H1 (cell line): ENCODE measurements around the gene PPP1R14C. TPM values are rescaled to one million over a fixed set of nuclear protein-coding genes. Genes with fewer than 3 reads are reported as not detected.

Source experiments
- CTCF ChIA-PET: fragments of 300-600 bp; sonication (Branson Sonifier 250); formaldehyde crosslinking; loops from one replicate; lab custom pipeline; 2021; ENCODE audit not compliant: partially characterized antibody; lab: Charles Lee
- POLR2A ChIA-PET: fragments of 300-600 bp; sonication (Branson Sonifier 250); formaldehyde crosslinking; loops from one replicate; lab custom pipeline; 2021; ENCODE audit warnings: inconsistent platforms; ENCODE audit not compliant: partially characterized antibody; lab: Charles Lee
- DNase-seq, 2 experiments: peaks; one replicate each; pipeline versions ENCODE4 v3.0.0 to v3.0.0-alpha.2; 2010 to 2022; ENCODE audit warnings: low spot score in 2 of 2, low read depth in 1 of 2, mixed read lengths in 1 of 2
- FAIRE-seq: peaks from 2 replicates; lab custom pipeline; 2011; peaks lifted over from hg19 to GRCh38; lab: Jason Lieb, UNC
- H2AFZ ChIP-seq: 2 replicates; pipeline ENCODE4 v1.8.1; 2012; ENCODE audit warnings: low read length, inconsistent platforms
- H2AK5ac ChIP-seq: 2 replicates; pipeline ENCODE4 v1.6.1; 2013; ENCODE audit warnings: low read depth, low read length
- H2BK120ac ChIP-seq: replicated peaks from 2 replicates; pipeline ENCODE3; 2013; ENCODE audit warnings: low read depth, low read length, inconsistent platforms
- H2BK12ac ChIP-seq: 2 replicates; pipeline ENCODE4 v1.6.1; 2013; ENCODE audit warnings: low read depth, low read length
- H2BK15ac ChIP-seq: 2 replicates; pipeline ENCODE4 v1.6.1; 2013; ENCODE audit warnings: low read length
- H2BK20ac ChIP-seq: 2 replicates; pipeline ENCODE4 v1.6.1; 2013; ENCODE audit warnings: low read length
- H2BK5ac ChIP-seq: 2 replicates; pipeline ENCODE4 v1.6.1; 2013; ENCODE audit warnings: low read depth, low read length
- H3K14ac ChIP-seq: 2 replicates; pipeline ENCODE4 v1.6.1; 2013; ENCODE audit warnings: inconsistent platforms; ENCODE audit not compliant: insufficient read length
- H3K18ac ChIP-seq: 2 replicates; pipeline ENCODE4 v1.6.1; 2013; ENCODE audit warnings: low read length; ENCODE audit errors: extremely low read depth
- H3K23ac ChIP-seq: 2 replicates; pipeline ENCODE4 v1.6.1; 2013; ENCODE audit warnings: inconsistent platforms; ENCODE audit not compliant: insufficient read length
- H3K23me2 ChIP-seq: 2 replicates; pipeline ENCODE4 v1.6.1; 2013; ENCODE audit warnings: low read depth, low read length
- H3K27ac ChIP-seq: 2 replicates; pipeline ENCODE4 v1.6.1; 2011; ENCODE audit warnings: low read depth, low read length, inconsistent platforms
- H3K27me3 ChIP-seq, 4 experiments: replicated peaks in 1 of 4; 1 replicate in 1 of 4; 2 replicates in 3 of 4; pipeline versions ENCODE4 v1.6.1 to v1.8.1; 2011 to 2013; ENCODE audit warnings: low read length in 3 of 4, mild to moderate bottlenecking in 3 of 4, inconsistent platforms in 2 of 4, mixed read lengths in 2 of 4, moderate library complexity in 1 of 4; ENCODE audit not compliant: control insufficient read depth in 3 of 4, insufficient read depth in 3 of 4; ENCODE audit errors: extremely low read depth in 1 of 4
- H3K36me3 ChIP-seq, 4 experiments: 2 replicates each; pipeline versions ENCODE4 v1.6.1 to v1.8.1; 2011 to 2013; ENCODE audit warnings: mild to moderate bottlenecking in 4 of 4, low read length in 3 of 4, moderate library complexity in 2 of 4, control low read depth in 1 of 4, inconsistent platforms in 1 of 4; ENCODE audit not compliant: insufficient read depth in 4 of 4, control insufficient read depth in 2 of 4
- H3K4ac ChIP-seq: replicated peaks from 2 replicates; pipeline ENCODE3; 2013; ENCODE audit warnings: low read length, low read depth, mixed read lengths, inconsistent platforms; ENCODE audit not compliant: insufficient read length
- H3K4me1 ChIP-seq, 4 experiments: replicated peaks in 1 of 4; 1 replicate in 1 of 4; 2 replicates in 3 of 4; pipeline versions ENCODE4 v1.6.1 to v1.8.1; 2011 to 2013; ENCODE audit warnings: low read length in 3 of 4, inconsistent platforms in 2 of 4, mixed read lengths in 1 of 4; ENCODE audit not compliant: insufficient read depth in 4 of 4, control insufficient read depth in 3 of 4
- H3K4me2 ChIP-seq, 2 experiments: 2 replicates each; pipeline versions ENCODE4 v1.6.1 to v1.8.1; 2011 to 2013; ENCODE audit warnings: low read depth in 2 of 2, low read length in 2 of 2, control low read depth in 1 of 2, inconsistent platforms in 1 of 2, mild to moderate bottlenecking in 1 of 2; ENCODE audit not compliant: insufficient read depth in 1 of 2
- H3K4me3 ChIP-seq, 4 experiments: fragments of 200-600, 300-600 bp in 1 of 4; sonication (generic), shearing (Covaris generic), sonication (Bioruptor Twin) in 1 of 4; 2 replicates each; pipeline versions ENCODE4 v1.5.1 to v1.8.1; 2011 to 2016; ENCODE audit warnings: low read length in 4 of 4, low read depth in 3 of 4, control low read depth in 2 of 4, inconsistent platforms in 2 of 4, mild to moderate bottlenecking in 2 of 4, mixed read lengths in 1 of 4, moderate library complexity in 1 of 4; ENCODE audit not compliant: insufficient read depth in 2 of 4; ENCODE audit errors: extremely low read depth in 1 of 4
- H3K56ac ChIP-seq: replicated peaks from 2 replicates; pipeline ENCODE3; 2013; ENCODE audit warnings: low read depth, mild to moderate bottlenecking, mixed read lengths, low read length, inconsistent platforms; ENCODE audit not compliant: insufficient read length
- H3K79me1 ChIP-seq: 2 replicates; pipeline ENCODE4 v1.6.1; 2013; ENCODE audit warnings: low read depth, low read length, control low read depth
- H3K79me2 ChIP-seq, 2 experiments: 2 replicates each; pipeline versions ENCODE4 v1.6.1 to v1.8.1; 2012 to 2013; ENCODE audit warnings: low read length in 2 of 2, mild to moderate bottlenecking in 2 of 2, inconsistent platforms in 1 of 2; ENCODE audit not compliant: insufficient read depth in 2 of 2, control insufficient read depth in 1 of 2
- H3K9ac ChIP-seq, 4 experiments: replicated peaks in 1 of 4; 1 replicate in 1 of 4; 2 replicates in 3 of 4; pipeline versions ENCODE4 v1.6.1 to v1.8.1; 2011 to 2013; ENCODE audit warnings: low read depth in 3 of 4, low read length in 3 of 4, control low read depth in 2 of 4, mild to moderate bottlenecking in 2 of 4, moderate library complexity in 2 of 4, inconsistent platforms in 1 of 4; ENCODE audit errors: extremely low read depth in 1 of 4
- H3K9me3 ChIP-seq, 2 experiments: 2 replicates each; pipeline versions ENCODE4 v1.6.1 to v1.8.1; 2012 to 2013; ENCODE audit warnings: mild to moderate bottlenecking in 2 of 2, moderate library complexity in 2 of 2, control low read depth in 1 of 2, inconsistent platforms in 1 of 2, low read depth in 1 of 2, low read length in 1 of 2, mixed read lengths in 1 of 2; ENCODE audit not compliant: insufficient read depth in 2 of 2
- H4K20me1 ChIP-seq, 2 experiments: replicated peaks in 1 of 2; 2 replicates each; pipeline versions ENCODE3 to v1.8.1; 2011 to 2013; ENCODE audit warnings: inconsistent platforms in 2 of 2, low read length in 2 of 2, mild to moderate bottlenecking in 1 of 2; ENCODE audit not compliant: insufficient read depth in 2 of 2, control insufficient read depth in 1 of 2
- H4K5ac ChIP-seq: 2 replicates; pipeline ENCODE4 v1.6.1; 2013; ENCODE audit warnings: low read length, low read depth, mixed read lengths, inconsistent platforms; ENCODE audit not compliant: insufficient read length
- H4K8ac ChIP-seq: 2 replicates; pipeline ENCODE4 v1.8.0; 2013; ENCODE audit warnings: mild to moderate bottlenecking, moderate library complexity, low read length, inconsistent platforms; ENCODE audit not compliant: insufficient read depth; ENCODE audit errors: extremely low read depth
- H4K91ac ChIP-seq: replicated peaks from 2 replicates; pipeline ENCODE3; 2013; ENCODE audit warnings: low read length, mixed read lengths, inconsistent platforms; ENCODE audit not compliant: insufficient read length
- CBX5 ChIP-seq: fragments of 300-800, 300-1000 bp; sonication (generic); IDR thresholded peaks from 2 replicates; pipeline ENCODE4 v1.7.1; 2016; ENCODE audit warnings: antibody characterized with exemption, low read length, low read depth
- CTBP2 ChIP-seq: IDR thresholded peaks from 2 replicates; pipeline ENCODE4 v1.7.0; 2011; ENCODE audit warnings: borderline replicate concordance, mild to moderate bottlenecking, moderate library complexity, mixed read lengths, low read length; ENCODE audit not compliant: insufficient read depth, insufficient read length
- EZH2 ChIP-seq: fragments of 200-600 bp; sonication (generic); IDR thresholded peaks from 2 replicates; pipeline ENCODE4 v1.7.1; 2012; ENCODE audit warnings: low read depth, mild to moderate bottlenecking, moderate library complexity, low read length, inconsistent platforms; ENCODE audit not compliant: severe bottlenecking
- HDAC2 ChIP-seq, 2 experiments: fragments of 300-600 bp in 1 of 2; sonication (generic) in 1 of 2; IDR thresholded peaks; 2 replicates each; pipeline ENCODE4 v1.6.1; 2011 to 2012; ENCODE audit warnings: low read depth in 2 of 2, low read length in 2 of 2, mild to moderate bottlenecking in 2 of 2, moderate library complexity in 2 of 2, borderline replicate concordance in 1 of 2, inconsistent platforms in 1 of 2
- HDAC6 ChIP-seq: IDR thresholded peaks from one replicate; pipeline ENCODE4 v1.7.1; 2012; ENCODE audit warnings: low read depth, mild to moderate bottlenecking, inconsistent platforms, low read length, moderate library complexity
- JUND ChIP-seq: IDR thresholded peaks from 2 replicates; pipeline ENCODE4 v1.6.1; 2011; ENCODE audit warnings: mild to moderate bottlenecking, improper control_type of control experiment, low read length
- SAP30 ChIP-seq: fragments of 300-600 bp; sonication (generic); IDR thresholded peaks from 2 replicates; pipeline ENCODE4 v1.7.1; 2012; ENCODE audit warnings: low read length, moderate library complexity, mild to moderate bottlenecking, inconsistent platforms; ENCODE audit not compliant: insufficient read depth, insufficient replicate concordance
- SIN3A ChIP-seq, 2 experiments: IDR thresholded peaks in 1 of 2; conservative IDR thresholded peaks in 1 of 2; 2 replicates each; pipeline ENCODE4 v1.6.1; 2011 to 2012; ENCODE audit warnings: low read length in 2 of 2, improper control_type of control experiment in 1 of 2, low read depth in 1 of 2, mild to moderate bottlenecking in 1 of 2
- SP2 ChIP-seq: IDR thresholded peaks from 2 replicates; pipeline ENCODE4 v1.6.1; 2012; ENCODE audit warnings: mild to moderate bottlenecking, low read length, inconsistent platforms
- WGBS, 2 experiments: shearing (Covaris generic) in 1 of 2; methylation state at CpG; one replicate each; pipeline versions ENCODE4 v1.1.6 to v1.1.7; 2013 to 2015; ENCODE audit warnings: low lambda C conversion rate in 2 of 2, mixed read lengths in 2 of 2, inconsistent platforms in 1 of 2, low coverage in 1 of 2, missing lambda C conversion rate in 1 of 2; ENCODE audit not compliant: insufficient replicate concordance in 2 of 2, insufficient coverage in 1 of 2, insufficient read length in 1 of 2; ENCODE audit errors: extremely low coverage in 1 of 2, missing lambda C conversion rate in 1 of 2; 5-methylcytosine and 5-hydroxymethylcytosine counted together
- polyA plus RNA-seq, 7 experiments: library from polyadenylated mRNA; depleted of rRNA in 3 of 7; stranded (reverse) in 5 of 7; unstranded in 2 of 7; fragments of >200 nt in 5 of 7; fragments of 200-250 nt in 2 of 7; gene quantifications; 1 replicate in 5 of 7; 2 replicates in 1 of 7; 4 replicates in 1 of 7; pipeline versions ENCODE4 v1.2.1 to v1.2.3, GENCODE V29; 2011 to 2013; ENCODE audit warnings: missing spikeins in 2 of 7, mixed read lengths in 2 of 7
- total RNA-seq: library from RNA; stranded (reverse); fragmentation: NEBNext Ultra II Directional; extraction: Animal tissue kit (Norgen Biotek cat#: 25700); gene quantifications from 2 replicates; pipeline ENCODE4 v1.2.1, GENCODE V29; 2021
- TF ChIP-seq, protein P1 (sequence below): IDR thresholded peaks from 2 replicates; pipeline ENCODE4 v1.6.1; 2012; ENCODE audit warnings: inconsistent platforms
- TF ChIP-seq, protein P2 (sequence below): IDR thresholded peaks from 2 replicates; pipeline ENCODE4 v1.6.1; 2012; ENCODE audit warnings: low read length, inconsistent platforms

The PPP1R14C gene
- total and polyA plus RNA-seq, 2 of the 8 experiments (the other 6 are each of a cell fraction or from before 2014, with no cell fraction given) = 0.30 to 0.61 TPM

DNA sequence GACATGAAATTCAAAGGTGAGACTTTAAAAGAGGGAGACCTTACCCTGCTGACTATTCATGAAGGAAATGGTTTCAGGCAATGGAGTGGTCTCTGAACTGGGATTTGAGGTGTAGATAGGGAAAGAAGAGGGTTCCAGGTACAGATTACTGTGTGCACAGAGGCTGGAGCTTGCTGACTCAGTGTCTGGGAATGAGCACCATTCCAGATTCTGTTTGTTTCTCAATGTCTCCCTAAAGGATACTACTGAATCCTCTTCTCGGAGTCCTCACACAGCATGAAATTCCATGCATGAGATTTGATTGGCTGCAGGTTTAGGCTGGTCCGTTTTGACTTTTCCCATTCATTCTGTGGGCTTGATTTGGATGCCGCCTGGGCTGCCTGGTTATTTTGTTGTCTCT, 49.0 kb downstream of the PPP1R14C start:
- DNase-seq (no peak), FAIRE-seq (no peak)
- no peaks in the 10 kb centered on the region for H3K36me3 ChIP-seq
- H2BK12ac ChIP-seq = no peak overlapping the region
- no peak overlapping the region for H3K9ac ChIP-seq
- no peak overlapping the region for H4K5ac ChIP-seq
- H2BK15ac ChIP-seq = no peak overlapping the region
- WGBS, 2 experiments = 95% methylated on average over 3 of the region's 3 CpGs; no CpG with 5 or more reads in 1 of the 2 experiments
- H3K23ac ChIP-seq = no peak overlapping the region
- H3K4me2 ChIP-seq = no peak overlapping the region
- H4K8ac ChIP-seq = no peak overlapping the region
- H3K79me1 ChIP-seq = no peaks in the 10 kb centered on the region
- H3K27ac ChIP-seq = no peak overlapping the region
- H4K91ac ChIP-seq = no peak overlapping the region
- H3K27me3 ChIP-seq = no peaks in the 10 kb centered on the region
- no peaks in the 10 kb centered on the region for H3K79me2 ChIP-seq
- TF ChIP-seq CTBP2 = no peak
- TF ChIP-seq HDAC2 (IDR thresholded peaks at IDR 0.05; ENCODE audit: borderline replicate concordance in 1 of 2, low read depth in 2 of 2, low read length in 2 of 2) = no peak
- TF ChIP-seq, protein P1, sequence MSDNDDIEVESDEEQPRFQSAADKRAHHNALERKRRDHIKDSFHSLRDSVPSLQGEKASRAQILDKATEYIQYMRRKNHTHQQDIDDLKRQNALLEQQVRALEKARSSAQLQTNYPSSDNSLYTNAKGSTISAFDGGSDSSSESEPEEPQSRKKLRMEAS = no peak
- TF ChIP-seq EZH2 = no peak
- TF ChIP-seq HDAC6 = no peak
- TF ChIP-seq JUND = no peak
- no peak for TF ChIP-seq SP2
- TF ChIP-seq, protein P2, sequence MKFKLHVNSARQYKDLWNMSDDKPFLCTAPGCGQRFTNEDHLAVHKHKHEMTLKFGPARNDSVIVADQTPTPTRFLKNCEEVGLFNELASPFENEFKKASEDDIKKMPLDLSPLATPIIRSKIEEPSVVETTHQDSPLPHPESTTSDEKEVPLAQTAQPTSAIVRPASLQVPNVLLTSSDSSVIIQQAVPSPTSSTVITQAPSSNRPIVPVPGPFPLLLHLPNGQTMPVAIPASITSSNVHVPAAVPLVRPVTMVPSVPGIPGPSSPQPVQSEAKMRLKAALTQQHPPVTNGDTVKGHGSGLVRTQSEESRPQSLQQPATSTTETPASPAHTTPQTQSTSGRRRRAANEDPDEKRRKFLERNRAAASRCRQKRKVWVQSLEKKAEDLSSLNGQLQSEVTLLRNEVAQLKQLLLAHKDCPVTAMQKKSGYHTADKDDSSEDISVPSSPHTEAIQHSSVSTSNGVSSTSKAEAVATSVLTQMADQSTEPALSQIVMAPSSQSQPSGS = no peak
- no peak for TF ChIP-seq SIN3A (conservative IDR thresholded peaks at IDR 0.05 in 1 of 2, IDR thresholded peaks at IDR 0.05 in 1 of 2; ENCODE audit: low read depth in 1 of 2, low read length in 2 of 2)
- TF ChIP-seq CBX5 = no peak
- TF ChIP-seq SAP30 = no peak
- H2BK120ac ChIP-seq = no peak overlapping the region
- no peak overlapping the region for H2BK20ac ChIP-seq
- POLR2A ChIA-PET = no interaction called here
- no peaks in the 10 kb centered on the region for H3K4me1 ChIP-seq
- H3K14ac ChIP-seq = no peak overlapping the region
- H2AK5ac ChIP-seq = no peak overlapping the region
- no peaks in the 10 kb centered on the region; the same call in 1 of the 2 replicates for H3K23me2 ChIP-seq
- no peak overlapping the region for H2BK5ac ChIP-seq
- H3K9me3 ChIP-seq = 0 out of 4 replicates have a peak, but pooled peaks cover 0 to 3% of the 10 kb centered on the region in 2 experiments
- no peak overlapping the region for H3K4ac ChIP-seq
- no peak overlapping the region for H3K56ac ChIP-seq
- H2AFZ ChIP-seq = no peak overlapping the region
- H4K20me1 ChIP-seq = no peaks in the 10 kb centered on the region
- H3K18ac ChIP-seq = no peak overlapping the region
- CTCF ChIA-PET = no interaction called here
- H3K4me3 ChIP-seq = no peak overlapping the region
